GM12892 (cell line): Measurements from ENCODE around the gene SNRPD2.

Source experiments
- POLR2A ChIP-seq: IDR thresholded peaks from 2 replicates; pipeline ENCODE4 v1.6.1; 2011; ENCODE audit warnings: low read depth, low read length, control low read depth
- POLR2AphosphoS5 ChIP-seq: IDR thresholded peaks from 2 replicates; pipeline ENCODE4 v1.6.1; 2011; ENCODE audit warnings: low read depth, low read length, control low read depth

GRCh38 chr19:45716359-45717130, 24.8 kb upstream of the SNRPD2 start:
- TF ChIP-seq POLR2AphosphoS5 = no peak
- no peak for TF ChIP-seq POLR2A
